CD4-positive, alpha-beta T cell treated with Interferon gamma for 1 hour (primary cell): ENCODE data around the gene SPRR3.
"Not testable (repeated sequence)": the region's sequence is repeated elsewhere in the genome, so short reads cannot be mapped to it uniquely, and the experiment has no call there.

Experiments used
- DNase-seq: peaks from one replicate; pipeline ENCODE4 v3.0.0-alpha.2; 2020

Gene SPRR3

GRCh38 chr1:152986578-152986977 is 15.0 kb upstream of the SPRR3 start:
- no peak for DNase-seq

GRCh38 chr1:152993186-152993585 is 8.4 kb upstream of the SPRR3 start:
- no peak for DNase-seq

GRCh38 chr1:152995842-152996241 is 5.7 kb upstream of the SPRR3 start:
- DNase-seq, result no peak

GRCh38 chr1:152996633-152997400 is 4.7 kb upstream of the SPRR3 start:
- no peak for DNase-seq

- no peak for DNase-seq
Observed at GRCh38 chr1:152997901-152998300, 3.6 kb upstream of the SPRR3 start.

GRCh38 chr1:152998476-152998875 is 3.1 kb upstream of the SPRR3 start:
- DNase-seq, result no peak

- DNase-seq, result no peak
Observed at GRCh38 chr1:152999818-153000217, 1.7 kb upstream of the SPRR3 start.

GRCh38 chr1:153000294-153000693 is 1.3 kb upstream of the SPRR3 start:
- no peak for DNase-seq

GRCh38 chr1:153011235-153011758 is 9.7 kb downstream of the SPRR3 start:
- DNase-seq, result not testable (repeated sequence)

GRCh38 chr1:153021829-153022228 is 20.3 kb downstream of the SPRR3 start:
- not testable (repeated sequence) for DNase-seq

GRCh38 chr1:153022340-153022739 is 20.8 kb downstream of the SPRR3 start:
- DNase-seq, result not testable (repeated sequence)

GRCh38 chr1:153023109-153023508 is 21.6 kb downstream of the SPRR3 start:
- no peak for DNase-seq

- no peak for DNase-seq
Observed at GRCh38 chr1:153024413-153024812, 22.9 kb downstream of the SPRR3 start.

GRCh38 chr1:153025797-153026196 is 24.2 kb downstream of the SPRR3 start:
- DNase-seq, result no peak

- DNase-seq, result no peak
Observed at GRCh38 chr1:153028766-153029165, 27.2 kb downstream of the SPRR3 start.

- no peak for DNase-seq
Observed at GRCh38 chr1:153030895-153031294, 29.3 kb downstream of the SPRR3 start, which contains the start of gene SPRR1B. Gene SPRR1B, plus strand, starts transcription at chr1:153031203. Its CDS starts 1,143 bp downstream, at chr1:153032346.

- DNase-seq, result no peak
Observed at GRCh38 chr1:153032073-153032472, 30.5 kb downstream of the SPRR3 start.

- DNase-seq, result no peak
Observed at GRCh38 chr1:153032677-153033308, 31.2 kb downstream of the SPRR3 start.

- no peak for DNase-seq
Observed at GRCh38 chr1:153035211-153035610, 33.7 kb downstream of the SPRR3 start.

GRCh38 chr1:153040950-153041631 is 39.5 kb downstream of the SPRR3 start, which contains the start of gene SPRR2D:
Gene SPRR2D, minus strand, starts transcription at chr1:153041120. Its CDS starts 774 bp downstream, at chr1:153040346.
- no peak for DNase-seq

GRCh38 chr1:153049211-153049610 is 47.7 kb downstream of the SPRR3 start:
- DNase-seq, result no peak
